A549 (cell line): ENCODE measurements around the gene BAIAP2L1. TPM values are rescaled to one million over a fixed set of nuclear protein-coding genes. Genes with fewer than 3 reads are reported as not detected.
A peak's percentile ranks its signal among the peaks of the same experiment; 100 is the strongest.

ENCODE experiments used
- ATAC-seq, 2 experiments: fragments of 200-7000 bp in 1 of 2; fragments of >200 bp in 1 of 2; cut with Nextera tagmentation in 1 of 2; cut with Tn5 transposase in 1 of 2; 3 replicates each; pipeline versions ENCODE4 v1.8.0 to v1.9.1; 2018 to 2020; ENCODE audit warnings: mild to moderate bottlenecking in 1 of 2, moderate library complexity in 1 of 2
- CTCF ChIA-PET: fragments of 300-600 bp; sonication (Branson Sonifier 250); formaldehyde crosslinking; extraction: SDS; loops from one replicate; lab custom pipeline; 2021; ENCODE audit warnings: antibody characterized with exemption, inconsistent platforms; lab: Yijun Ruan, JAX
- POLR2A ChIA-PET: fragments of 350-600 bp; formaldehyde crosslinking; extraction: SDS; loops from one replicate; lab custom pipeline; 2021; ENCODE audit warnings: antibody characterized with exemption, inconsistent platforms; lab: Yijun Ruan, JAX
- DNase-seq, 2 experiments: peaks; one replicate each; pipeline versions ENCODE4 v3.0.0 to v3.0.0-alpha.2; 2011 to 2016; ENCODE audit warnings: low read depth in 1 of 2, low spot score in 1 of 2
- FAIRE-seq: peaks from 2 replicates; lab custom pipeline; 2011; peaks lifted over from hg19 to GRCh38; lab: Jason Lieb, UNC
- H3K27ac ChIP-seq, 2 experiments: fragments of >200 bp; sonication (Bioruptor Twin); formaldehyde crosslinking; 3 replicates each; pipeline ENCODE4 v1.5.1; 2016 to 2017
- H3K4me1 ChIP-seq: fragments of >200 bp; sonication (Bioruptor Twin); formaldehyde crosslinking; 3 replicates; pipeline ENCODE4 v1.6.1; 2016
- H3K4me2 ChIP-seq: fragments of >200 bp; sonication (Bioruptor Twin); formaldehyde crosslinking; 3 replicates; pipeline ENCODE4 v1.6.1; 2016
- H3K4me3 ChIP-seq: fragments of >200 bp; sonication (Bioruptor Twin); formaldehyde crosslinking; 3 replicates; pipeline ENCODE4 v1.5.1; 2016
- H3K9me3 ChIP-seq: fragments of >200 bp; sonication (Bioruptor Twin); formaldehyde crosslinking; 3 replicates; pipeline ENCODE4 v1.6.1; 2016
- BHLHE40 ChIP-seq: IDR thresholded peaks from 2 replicates; pipeline ENCODE4 v1.6.1; 2012; ENCODE audit warnings: low read depth, low read length, inconsistent platforms
- CHD2 ChIP-seq: fragments of 150-350 bp; IDR thresholded peaks from 2 replicates; pipeline ENCODE4 v1.6.1; 2014; ENCODE audit warnings: low read length; ENCODE audit not compliant: partially characterized antibody
- CTCF ChIP-seq: fragments of >200 bp; sonication (Bioruptor Twin); formaldehyde crosslinking; IDR thresholded peaks from 3 replicates; pipeline ENCODE4 v1.5.1; 2016
- E2F6 ChIP-seq: IDR thresholded peaks from 2 replicates; pipeline ENCODE4 v1.6.1; 2012; ENCODE audit warnings: low read depth, borderline replicate concordance
- ELK1 ChIP-seq: fragments of 150-350 bp; IDR thresholded peaks from 2 replicates; pipeline ENCODE4 v1.6.1; 2014; ENCODE audit warnings: low read depth, mild to moderate bottlenecking, low read length
- ESRRA ChIP-seq: fragments of 150-350 bp; IDR thresholded peaks from 2 replicates; pipeline ENCODE4 v1.6.1; 2014; ENCODE audit warnings: mild to moderate bottlenecking, low read length, borderline replicate concordance
- FOSB ChIP-seq: fragments of 250-450 bp; sonication (Bioruptor Pico); IDR thresholded peaks from 2 replicates; pipeline ENCODE4 v1.5.0; 2020; ENCODE audit warnings: mild to moderate bottlenecking, moderate library complexity
- HDAC2 ChIP-seq: fragments of 200-600 bp; sonication (generic); IDR thresholded peaks from 2 replicates; pipeline ENCODE4 v1.6.1; 2016
- HEYL ChIP-seq: fragments of 250-450 bp; sonication (Bioruptor Pico); IDR thresholded peaks from 2 replicates; pipeline ENCODE4 v1.8.0; 2021; ENCODE audit warnings: mild to moderate bottlenecking, moderate library complexity
- HOXB5 ChIP-seq: fragments of 250-450 bp; sonication (Bioruptor Pico); IDR thresholded peaks from 2 replicates; pipeline ENCODE4 v1.5.0; 2020; ENCODE audit warnings: mild to moderate bottlenecking, moderate library complexity
- JUN ChIP-seq, 2 experiments: fragments of >200 bp; sonication (Bioruptor Twin); formaldehyde crosslinking; IDR thresholded peaks; 2 replicates in 1 of 2; 3 replicates in 1 of 2; pipeline ENCODE4 v1.6.1; 2016 to 2017
- MAFK ChIP-seq: fragments of 450-650 bp; IDR thresholded peaks from 2 replicates; pipeline ENCODE4 v1.6.1; 2014; ENCODE audit not compliant: partially characterized antibody
- MAX ChIP-seq: IDR thresholded peaks from 2 replicates; pipeline ENCODE4 v1.6.1; 2012
- MAZ ChIP-seq: fragments of 150-350 bp; IDR thresholded peaks from 2 replicates; pipeline ENCODE4 v1.6.1; 2014; ENCODE audit warnings: antibody characterized with exemption, low read depth, low read length, borderline replicate concordance
- MYC ChIP-seq: IDR thresholded peaks from 2 replicates; pipeline ENCODE4 v1.6.1; 2012; ENCODE audit warnings: mild to moderate bottlenecking, inconsistent platforms, low read length, improper control_type of control experiment, borderline replicate concordance
- NFE2L2 ChIP-seq: fragments of 150-350 bp; conservative IDR thresholded peaks from 2 replicates; pipeline ENCODE4 v1.6.1; 2014; ENCODE audit warnings: low read length
- NPAS2 ChIP-seq: fragments of 250-450 bp; sonication (Bioruptor Pico); IDR thresholded peaks from 2 replicates; pipeline ENCODE4 v1.8.0; 2022; ENCODE audit warnings: mild to moderate bottlenecking, moderate library complexity, borderline replicate concordance
- NR3C1 ChIP-seq: fragments of >200 bp; sonication (Bioruptor Twin); formaldehyde crosslinking; IDR thresholded peaks from 3 replicates; pipeline ENCODE4 v1.6.1; 2017
- PHF8 ChIP-seq: fragments of 200-600 bp; sonication (generic); IDR thresholded peaks from 2 replicates; pipeline ENCODE4 v1.6.1; 2016; ENCODE audit warnings: low read depth, mild to moderate bottlenecking, antibody characterized with exemption, moderate library complexity, borderline replicate concordance
- POLR2A ChIP-seq: IDR thresholded peaks from 2 replicates; pipeline ENCODE4 v1.6.1; 2012; ENCODE audit warnings: mild to moderate bottlenecking, low read length
- POLR2AphosphoS2 ChIP-seq: conservative IDR thresholded peaks from 2 replicates; pipeline ENCODE4 v1.6.1; 2012; ENCODE audit warnings: low read length, improper control_type of control experiment, inconsistent platforms
- RAD21 ChIP-seq, 2 experiments: fragments of >200 bp in 1 of 2; sonication (Bioruptor Twin) in 1 of 2; formaldehyde crosslinking in 1 of 2; IDR thresholded peaks in 1 of 2; conservative IDR thresholded peaks in 1 of 2; 2 replicates in 1 of 2; 3 replicates in 1 of 2; pipeline ENCODE4 v1.6.1; 2012 to 2018; ENCODE audit warnings: inconsistent platforms in 1 of 2
- RARB ChIP-seq: fragments of 250-450 bp; sonication (Bioruptor Pico); IDR thresholded peaks from 2 replicates; pipeline ENCODE4 v1.8.0; 2021; ENCODE audit warnings: mild to moderate bottlenecking, moderate library complexity
- RCOR1 ChIP-seq: fragments of 150-350 bp; IDR thresholded peaks from 2 replicates; pipeline ENCODE4 v1.6.1; 2014; ENCODE audit warnings: antibody characterized with exemption, low read length, low read depth
- SREBF2 ChIP-seq: fragments of 450-650 bp; IDR thresholded peaks from 2 replicates; pipeline ENCODE4 v1.6.1; 2014; ENCODE audit warnings: mild to moderate bottlenecking, moderate library complexity
- WGBS: methylation state at CpG from one replicate; pipeline ENCODE4 v1.1.6; 2017; ENCODE audit errors: missing lambda C conversion rate; 5-methylcytosine and 5-hydroxymethylcytosine counted together
- polyA plus RNA-seq, 4 experiments: library from polyadenylated mRNA; depleted of rRNA in 3 of 4; stranded (reverse); fragments of >200 nt; fragmentation: RNase III in 1 of 4; extraction: RNeasy Plus Mini Kit Qiagen cat#74134 plus additional on column Dnase treatment in 1 of 4; gene quantifications; 2 replicates in 3 of 4; 3 replicates in 1 of 4; pipeline ENCODE4 v1.2.3, GENCODE V29; 2011 to 2017
- TF ChIP-seq, protein P1 (sequence below): IDR thresholded peaks from 2 replicates; pipeline ENCODE4 v1.6.1; 2012

The BAIAP2L1 gene
- polyA plus RNA-seq, 2 of the 4 experiments (the other 2 are of a cell fraction): 39.4 to 89.3 TPM

GRCh38 chr7:98265841-98266271, 135.0 kb downstream of the BAIAP2L1 start:
- no peak for FAIRE-seq
- CTCF ChIA-PET: interaction anchor here (0.6 kb wide), 1 partner anchor 12 kb away, joined by 3 read pairs; no protein-coding TSS in a partner anchor

DNA sequence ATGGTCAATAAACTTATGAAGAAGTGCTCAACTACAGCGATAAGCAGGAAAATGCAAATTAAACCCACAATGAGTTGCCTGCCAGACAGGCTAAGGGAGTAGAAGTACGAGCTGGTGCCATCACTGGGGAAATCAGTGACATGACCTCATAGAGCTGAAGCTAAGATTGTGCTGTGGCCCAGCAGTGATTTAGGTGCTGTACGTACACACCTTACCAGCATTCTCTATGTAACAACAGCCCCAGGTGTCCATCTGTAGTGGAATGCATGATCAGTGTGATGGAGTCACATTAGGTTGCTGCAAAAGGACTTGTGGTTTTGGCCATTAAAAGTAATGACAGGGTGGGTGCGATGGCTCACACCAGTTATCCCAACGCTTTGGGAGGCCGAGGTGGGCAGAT, 143.2 kb downstream of the BAIAP2L1 start:
- Histone ChIP-seq H3K4me3 (no peak overlapping the region), H3K9me3 (no peaks in the 10 kb centered on the region)
- CTCF ChIA-PET: interaction anchor here (2.0 kb wide), 1 partner anchor 9 kb away, joined by 10 read pairs; no protein-coding TSS in a partner anchor
- no peak for ATAC-seq
- no peak for TF ChIP-seq POLR2AphosphoS2
- no peak for TF ChIP-seq MAZ
- TF ChIP-seq MAX: no peak
- no peak for TF ChIP-seq CTCF
- TF ChIP-seq FOSB (CRISPR knock-in tag): no peak
- TF ChIP-seq HEYL: no peak
- no peak for TF ChIP-seq POLR2A
- TF ChIP-seq JUN (IDR thresholded peaks at IDR 0.05): no peak
- TF ChIP-seq, protein P1, sequence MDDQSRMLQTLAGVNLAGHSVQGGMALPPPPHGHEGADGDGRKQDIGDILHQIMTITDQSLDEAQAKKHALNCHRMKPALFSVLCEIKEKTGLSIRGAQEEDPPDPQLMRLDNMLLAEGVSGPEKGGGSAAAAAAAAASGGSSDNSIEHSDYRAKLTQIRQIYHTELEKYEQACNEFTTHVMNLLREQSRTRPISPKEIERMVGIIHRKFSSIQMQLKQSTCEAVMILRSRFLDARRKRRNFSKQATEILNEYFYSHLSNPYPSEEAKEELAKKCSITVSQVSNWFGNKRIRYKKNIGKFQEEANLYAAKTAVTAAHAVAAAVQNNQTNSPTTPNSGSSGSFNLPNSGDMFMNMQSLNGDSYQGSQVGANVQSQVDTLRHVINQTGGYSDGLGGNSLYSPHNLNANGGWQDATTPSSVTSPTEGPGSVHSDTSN: no peak
- TF ChIP-seq SREBF2: no peak
- TF ChIP-seq MAFK: no peak
- TF ChIP-seq RCOR1: no peak
- no peak for TF ChIP-seq ELK1
- TF ChIP-seq E2F6: no peak
- TF ChIP-seq, all 56 proteins: peak for 0
- 90% methylated on average over 6 of the region's 6 CpGs for WGBS
- POLR2A ChIA-PET: no interaction called here
- Histone ChIP-seq H3K4me1 (peaks cover 8% of the 10 kb centered on the region), H3K4me2 (no peak overlapping the region), H3K27ac (no peak overlapping the region)
- DNase-seq (no peak), FAIRE-seq (no peak)

More at GRCh38 chr7:98265841-98266271, 135.0 kb downstream of the BAIAP2L1 start:
- peak overlapping the region in 1 of 2 experiments; percentile 43; a peak in 1 of 6 replicates for H3K27ac ChIP-seq
- DNase-seq (no peak), ATAC-seq (peak; percentile 44 to 52; a peak in 5 of 6 replicates)
- H3K9me3 ChIP-seq: no peaks in the 10 kb centered on the region
- H3K4me3 ChIP-seq: no peak overlapping the region
- WGBS: 41% methylated on average over 5 of the region's 5 CpGs
- TF ChIP-seq NPAS2 (CRISPR knock-in tag) (no peak), MAFK (no peak), NR3C1 (no peak), MYC (no peak), MAX (no peak), RARB (no peak), CHD2 (no peak), NFE2L2 (no peak), HDAC2 (no peak), PHF8 (no peak), MAZ (no peak), BHLHE40 (no peak), ESRRA (no peak), RAD21 (conservative IDR thresholded peaks at IDR 0.05 in 1 of 2, IDR thresholded peaks at IDR 0.05 in 1 of 2) (no peak), HOXB5 (no peak)
- POLR2A ChIA-PET: interaction anchor here (1.4 to 1.7 kb wide), 2 partner anchors 15 to 32 kb away, joined by 3 to 6 read pairs; partner anchors contain the start of gene BRI3
- no peak overlapping the region for H3K4me2 ChIP-seq
- peaks cover 6% of the 10 kb centered on the region; the same call in 2 of the 3 replicates for H3K4me1 ChIP-seq
